SK-N-SH treated with all-trans-retinoic acid at 6 μM for 48 hours (cell line): ENCODE measurements around the gene OR6N1.

Experiments
- ARNTL ChIP-seq: fragments of 450-650 bp; formaldehyde crosslinking; IDR thresholded peaks from 2 replicates; pipeline ENCODE4 v1.5.0; 2020; ENCODE audit warnings: low read depth, mild to moderate bottlenecking, moderate library complexity, borderline replicate concordance
- OSR1 ChIP-seq: fragments of 250-450 bp; sonication (Bioruptor Pico); IDR thresholded peaks from 2 replicates; pipeline ENCODE4 v1.8.0; 2022; ENCODE audit warnings: moderate library complexity, mild to moderate bottlenecking, inconsistent platforms
- ZFP3 ChIP-seq: fragments of 250-450 bp; sonication (Bioruptor Pico); IDR thresholded peaks from 2 replicates; pipeline ENCODE4 v1.5.0; 2020; ENCODE audit warnings: mild to moderate bottlenecking, moderate library complexity
- ZFP30 ChIP-seq: fragments of 450-650 bp; formaldehyde crosslinking; IDR thresholded peaks from 2 replicates; pipeline ENCODE4 v1.5.0; 2022; ENCODE audit warnings: mild to moderate bottlenecking, moderate library complexity
- TF ChIP-seq, protein P1 (sequence below): fragments of 250-450 bp; sonication (Bioruptor Pico); IDR thresholded peaks from 2 replicates; pipeline ENCODE4 v1.5.1; 2020; ENCODE audit warnings: low read depth, mild to moderate bottlenecking, moderate library complexity

DNA sequence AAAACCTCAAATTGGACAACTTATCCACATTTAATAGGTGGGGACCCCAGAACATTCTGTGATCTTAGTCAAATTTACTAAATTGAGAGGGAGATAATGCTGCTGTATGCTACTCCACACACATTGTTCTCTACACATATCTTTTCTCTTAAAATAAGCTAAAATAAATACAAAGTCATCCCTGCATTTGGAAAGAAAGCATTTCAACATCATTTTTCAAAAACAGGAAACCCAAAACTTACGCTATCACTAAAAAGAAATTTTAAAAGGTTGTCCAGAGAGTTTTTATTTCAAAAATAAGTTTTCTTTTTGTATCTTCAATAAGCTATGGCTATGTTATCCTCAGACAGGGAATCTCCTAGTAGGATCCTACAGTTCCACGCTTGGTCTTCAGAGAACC lies 28.5 kb upstream of the OR6N1 start:
- TF ChIP-seq, protein P1, sequence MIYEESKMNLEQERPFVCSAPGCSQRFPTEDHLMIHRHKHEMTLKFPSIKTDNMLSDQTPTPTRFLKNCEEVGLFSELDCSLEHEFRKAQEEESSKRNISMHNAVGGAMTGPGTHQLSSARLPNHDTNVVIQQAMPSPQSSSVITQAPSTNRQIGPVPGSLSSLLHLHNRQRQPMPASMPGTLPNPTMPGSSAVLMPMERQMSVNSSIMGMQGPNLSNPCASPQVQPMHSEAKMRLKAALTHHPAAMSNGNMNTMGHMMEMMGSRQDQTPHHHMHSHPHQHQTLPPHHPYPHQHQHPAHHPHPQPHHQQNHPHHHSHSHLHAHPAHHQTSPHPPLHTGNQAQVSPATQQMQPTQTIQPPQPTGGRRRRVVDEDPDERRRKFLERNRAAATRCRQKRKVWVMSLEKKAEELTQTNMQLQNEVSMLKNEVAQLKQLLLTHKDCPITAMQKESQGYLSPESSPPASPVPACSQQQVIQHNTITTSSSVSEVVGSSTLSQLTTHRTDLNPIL (CRISPR knock-in tag), result no peak
- no peak for TF ChIP-seq OSR1 (CRISPR knock-in tag)
- TF ChIP-seq ZFP30 (CRISPR knock-in tag), result no peak
- no peak for TF ChIP-seq ARNTL (CRISPR knock-in tag)
- no peak for TF ChIP-seq ZFP3 (CRISPR knock-in tag)
